IMR-90 (cell line): Measurements from ENCODE around the gene NDFIP2.

Experiments used
- CTCF ChIP-seq: conservative IDR thresholded peaks from 2 replicates; pipeline ENCODE4 v1.5.1; 2012; ENCODE audit warnings: mild to moderate bottlenecking, low read depth, low read length, improper control_type of control experiment
- POLR2A ChIP-seq: IDR thresholded peaks from 2 replicates; pipeline ENCODE4 v1.6.1; 2012; ENCODE audit warnings: mild to moderate bottlenecking, low read depth, low read length
- RAD21 ChIP-seq: IDR thresholded peaks from 2 replicates; pipeline ENCODE4 v1.6.1; 2012; ENCODE audit warnings: low read length, improper control_type of control experiment
- RFX5 ChIP-seq: IDR thresholded peaks from 2 replicates; pipeline ENCODE4 v1.8.0; 2012; ENCODE audit warnings: low read depth, mild to moderate bottlenecking, low read length, moderate library complexity
- SMC3 ChIP-seq: fragments of 150-350 bp; IDR thresholded peaks from 2 replicates; pipeline ENCODE4 v1.6.1; 2016; ENCODE audit warnings: low read depth, mild to moderate bottlenecking, antibody characterized with exemption, low read length, moderate library complexity

GRCh38 chr13:79566118-79566517 lies 85.2 kb downstream of the NDFIP2 start:
- TF ChIP-seq POLR2A (no peak), CTCF (no peak), SMC3 (no peak), RAD21 (no peak), RFX5 (no peak)
